GM23248 (cell line): ENCODE measurements around the gene ASH1L.

Source experiments
- EZH2 ChIP-seq: fragments of 200-600 bp; sonication (generic); IDR thresholded peaks from 2 replicates; pipeline ENCODE4 v1.6.1; 2018; ENCODE audit warnings: antibody characterized with exemption, mild to moderate bottlenecking; ENCODE audit not compliant: insufficient read depth, poor library complexity, severe bottlenecking
- EZH2phosphoT487 ChIP-seq: fragments of 200-600 bp; sonication (generic); IDR thresholded peaks from 2 replicates; pipeline ENCODE4 v1.6.1; 2018; ENCODE audit warnings: antibody characterized with exemption, moderate library complexity, mild to moderate bottlenecking, low read depth; ENCODE audit not compliant: insufficient read depth

DNA sequence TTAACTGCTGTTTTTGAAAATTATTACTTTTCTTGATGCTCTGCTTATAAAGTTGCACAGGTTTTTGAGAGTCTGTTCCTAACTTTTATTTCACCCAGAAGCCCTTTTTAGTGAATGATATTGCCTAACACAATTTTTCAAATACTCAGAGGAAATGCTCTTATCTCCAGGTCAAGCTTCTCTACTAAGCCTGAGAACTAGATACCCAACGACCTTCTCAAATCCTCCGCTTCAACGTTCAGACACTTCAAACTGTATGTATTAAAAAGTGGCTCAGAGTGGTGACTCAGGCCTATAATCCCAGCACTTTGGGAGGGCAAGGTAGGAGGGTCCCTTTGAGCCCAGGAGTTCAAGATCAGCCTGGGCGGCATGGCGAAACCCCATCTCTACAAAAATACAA, 88.5 kb downstream of the ASH1L start:
- TF ChIP-seq EZH2phosphoT487, result no peak
- no peak for TF ChIP-seq EZH2
